Body of pancreas (tissue), 4 donors: ENCODE results near the gene GLIS1. TPM values are rescaled to one million over a fixed set of nuclear protein-coding genes. Genes with fewer than 3 reads are reported as not detected.

Experiments
- ATAC-seq: fragments of 150-250 bp; one replicate; pipeline ENCODE4 v1.9.1; 2016
- DNase-seq, 4 donors: peaks; one replicate each; pipeline ENCODE4 v3.0.0-alpha.2; 2019
- H3K27ac ChIP-seq, 4 donors: fragments of 200-600 bp; sonication (generic); 1 replicate in 3 of 4; 2 replicates in 1 of 4; pipeline versions ENCODE4 v1.5.1 to v1.6.1; 2016 to 2019; ENCODE audit warnings: mild to moderate bottlenecking in 1 of 4, mixed read lengths in 1 of 4, moderate library complexity in 1 of 4
- H3K27me3 ChIP-seq, 2 donors: fragments of 200-600 bp; sonication (generic); one replicate each; pipeline ENCODE4 v1.6.0; 2016; ENCODE audit warnings: mild to moderate bottlenecking in 1 of 2
- H3K36me3 ChIP-seq, 2 donors: fragments of 200-600 bp; sonication (generic); replicated peaks in 1 of 2; 2 replicates each; pipeline ENCODE4 v1.5.1; 2016; ENCODE audit warnings: low read depth in 2 of 2; ENCODE audit not compliant: insufficient read depth in 1 of 2
- H3K4me1 ChIP-seq: fragments of 200-600 bp; sonication (generic); one replicate; pipeline ENCODE4 v1.6.0; 2016
- H3K4me3 ChIP-seq, 2 donors: fragments of 200-600 bp; sonication (generic); 1 replicate in 1 of 2; 2 replicates in 1 of 2; pipeline ENCODE4 v1.5.1; 2016 to 2019
- H3K9me3 ChIP-seq, 3 donors: fragments of 200-600 bp; sonication (generic); 1 replicate in 2 of 3; 2 replicates in 1 of 3; pipeline ENCODE4 v1.5.1; 2016
- POLR2A ChIP-seq, 3 donors: fragments of 450-650 bp; IDR thresholded peaks; one replicate each; pipeline ENCODE4 v1.6.1; 2016; ENCODE audit warnings: antibody characterized with exemption in 3 of 3, mild to moderate bottlenecking in 2 of 3
- WGBS, 2 donors: methylation state at CpG; one replicate each; pipeline ENCODE4 v1.1.5; 2017; 5-methylcytosine and 5-hydroxymethylcytosine counted together
- intact Hi-C: fragments of 100-400 bp; cut with DNase I; formaldehyde crosslinking; loops from one replicate; pipeline ENCODE4 v1.15.1; 2023
- total RNA-seq, 2 donors: library from RNA; depleted of rRNA; stranded (reverse); fragments of >200 nt; gene quantifications; one replicate each; pipeline ENCODE4 v1.1.0, GENCODE V29; 2016
- TF ChIP-seq, protein P1 (sequence below), 7 experiments: fragments of 450-650 bp in 4 of 7; fragments of 200-600 bp in 3 of 7; sonication (generic) in 3 of 7; IDR thresholded peaks; one replicate each; pipeline ENCODE4 v1.5.1; 2016 to 2019; ENCODE audit warnings: antibody characterized with exemption in 7 of 7

GLIS1 gene
- total RNA-seq, 2 donors from 2014 or later, result 0.33 TPM; not detected in 1

DNA sequence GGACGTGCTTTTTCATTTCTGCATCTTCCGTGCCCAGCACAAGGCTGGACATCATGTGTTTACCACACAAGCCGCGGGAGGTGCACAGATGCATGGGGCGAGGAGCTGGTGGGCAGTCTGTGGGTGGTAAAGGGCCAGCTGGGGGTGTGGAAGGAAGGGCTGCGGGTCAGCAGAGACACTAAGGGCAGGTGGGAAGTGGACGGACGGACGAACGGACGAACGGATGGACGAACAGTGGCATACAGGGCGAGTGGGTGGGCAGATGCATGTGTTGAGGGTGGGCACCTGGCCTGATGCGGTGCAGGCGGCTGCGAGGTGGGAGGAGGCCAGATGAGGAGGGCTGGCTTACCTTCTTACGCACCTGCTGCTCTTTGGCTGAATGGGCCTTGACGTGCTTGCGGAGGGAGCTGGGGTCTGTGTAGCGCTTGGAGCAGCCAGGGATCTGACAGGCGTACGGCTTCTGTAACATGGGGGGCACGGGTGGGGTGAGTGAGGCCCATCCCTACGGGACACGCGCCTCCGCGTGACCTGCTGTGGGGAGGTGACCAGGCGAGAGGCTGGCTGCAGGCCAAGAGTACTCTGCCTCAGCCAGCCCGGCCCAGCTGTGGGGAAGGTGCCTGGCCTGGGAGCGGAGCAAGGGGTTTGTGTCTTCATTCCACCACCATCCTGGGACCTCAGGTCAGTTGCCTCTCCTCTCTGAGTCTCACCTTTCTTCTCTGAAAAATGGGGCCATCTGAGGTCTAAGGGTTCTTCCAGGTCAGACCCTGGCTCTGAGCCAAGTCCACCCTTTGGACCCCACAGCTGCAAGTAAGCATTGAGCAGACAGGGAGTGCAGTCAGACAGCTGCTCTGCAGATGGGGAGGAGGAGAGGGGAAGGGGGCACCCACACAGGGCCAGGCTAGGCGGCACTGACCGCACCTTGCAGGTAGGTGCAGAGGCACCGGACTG, 214.3 kb downstream of the GLIS1 start:
- no peaks in the 10 kb centered on the region for H3K9me3 ChIP-seq
- H3K4me3 ChIP-seq, result no peak overlapping the region
- H3K27me3 ChIP-seq, result no peaks in the 10 kb centered on the region
- H3K36me3 ChIP-seq, result no peaks in the 10 kb centered on the region
- ATAC-seq (peak; percentile 17), DNase-seq (peak in 3 of 4 donors; percentile 17 to 48 (median 43))
- H3K27ac ChIP-seq, result no peak overlapping the region
- peaks cover 18% of the 10 kb centered on the region for H3K4me1 ChIP-seq
- 61 to 66% methylated on average over 27 to 35 of the region's 35 CpGs for WGBS, 2 donors
- TF ChIP-seq POLR2A (IDR thresholded peaks at IDR 0.05), result no peak
- TF ChIP-seq, protein P1, sequence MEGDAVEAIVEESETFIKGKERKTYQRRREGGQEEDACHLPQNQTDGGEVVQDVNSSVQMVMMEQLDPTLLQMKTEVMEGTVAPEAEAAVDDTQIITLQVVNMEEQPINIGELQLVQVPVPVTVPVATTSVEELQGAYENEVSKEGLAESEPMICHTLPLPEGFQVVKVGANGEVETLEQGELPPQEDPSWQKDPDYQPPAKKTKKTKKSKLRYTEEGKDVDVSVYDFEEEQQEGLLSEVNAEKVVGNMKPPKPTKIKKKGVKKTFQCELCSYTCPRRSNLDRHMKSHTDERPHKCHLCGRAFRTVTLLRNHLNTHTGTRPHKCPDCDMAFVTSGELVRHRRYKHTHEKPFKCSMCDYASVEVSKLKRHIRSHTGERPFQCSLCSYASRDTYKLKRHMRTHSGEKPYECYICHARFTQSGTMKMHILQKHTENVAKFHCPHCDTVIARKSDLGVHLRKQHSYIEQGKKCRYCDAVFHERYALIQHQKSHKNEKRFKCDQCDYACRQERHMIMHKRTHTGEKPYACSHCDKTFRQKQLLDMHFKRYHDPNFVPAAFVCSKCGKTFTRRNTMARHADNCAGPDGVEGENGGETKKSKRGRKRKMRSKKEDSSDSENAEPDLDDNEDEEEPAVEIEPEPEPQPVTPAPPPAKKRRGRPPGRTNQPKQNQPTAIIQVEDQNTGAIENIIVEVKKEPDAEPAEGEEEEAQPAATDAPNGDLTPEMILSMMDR (IDR thresholded peaks at IDR 0.05), result no peak
- intact Hi-C loops, result no loop called here

GRCh38 chr1:53521924-53522552, 216.9 kb downstream of the GLIS1 start:
- H3K4me1 ChIP-seq, result peaks cover 18% of the 10 kb centered on the region
- ATAC-seq, result no peak
- no peaks in the 10 kb centered on the region for H3K9me3 ChIP-seq
- H3K36me3 ChIP-seq, result no peaks in the 10 kb centered on the region
- TF ChIP-seq POLR2A (IDR thresholded peaks at IDR 0.05), result no peak
- TF ChIP-seq, protein P1 (IDR thresholded peaks at IDR 0.05), result no peak
- no peak overlapping the region for H3K27ac ChIP-seq
- H3K4me3 ChIP-seq, result no peak overlapping the region
- 58 to 73% methylated on average over 10 to 11 of the region's 11 CpGs for WGBS, 2 donors
- no peak for DNase-seq
- no peaks in the 10 kb centered on the region for H3K27me3 ChIP-seq
- intact Hi-C loops, result no loop called here

DNA sequence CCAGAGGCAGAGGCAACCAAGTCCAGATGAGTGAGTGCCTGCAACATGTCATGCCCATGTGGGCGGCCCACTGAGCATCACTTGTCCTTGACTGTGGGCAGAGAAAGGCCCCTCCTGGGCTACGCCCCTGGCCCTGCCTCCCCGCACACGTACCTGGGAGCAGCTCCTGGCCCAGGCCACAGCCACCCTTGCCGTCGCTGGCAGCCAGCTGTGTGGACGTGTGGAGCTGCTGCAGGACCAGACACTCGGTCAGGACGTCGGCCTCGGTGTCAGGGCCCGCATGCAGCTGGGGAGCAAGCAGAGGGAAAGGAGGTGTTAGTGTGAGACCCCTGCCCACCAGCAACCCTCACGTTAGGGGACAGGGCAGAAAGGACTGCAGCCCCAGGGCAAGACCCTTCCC, 218.5 kb downstream of the GLIS1 start:
- Histone ChIP-seq H3K27me3 (no peaks in the 10 kb centered on the region), H3K27ac (no peak overlapping the region), H3K9me3 (no peaks in the 10 kb centered on the region), H3K4me1 (peaks cover 5% of the 10 kb centered on the region), H3K4me3 (no peak overlapping the region), H3K36me3 (no peaks in the 10 kb centered on the region)
- ATAC-seq (no peak), DNase-seq (no peak)
- intact Hi-C loops, result no loop called here
- WGBS, 2 donors, result 63 to 83% methylated on average over 5 to 11 of the region's 13 CpGs
- TF ChIP-seq, protein P1 (IDR thresholded peaks at IDR 0.05), result no peak

DNA sequence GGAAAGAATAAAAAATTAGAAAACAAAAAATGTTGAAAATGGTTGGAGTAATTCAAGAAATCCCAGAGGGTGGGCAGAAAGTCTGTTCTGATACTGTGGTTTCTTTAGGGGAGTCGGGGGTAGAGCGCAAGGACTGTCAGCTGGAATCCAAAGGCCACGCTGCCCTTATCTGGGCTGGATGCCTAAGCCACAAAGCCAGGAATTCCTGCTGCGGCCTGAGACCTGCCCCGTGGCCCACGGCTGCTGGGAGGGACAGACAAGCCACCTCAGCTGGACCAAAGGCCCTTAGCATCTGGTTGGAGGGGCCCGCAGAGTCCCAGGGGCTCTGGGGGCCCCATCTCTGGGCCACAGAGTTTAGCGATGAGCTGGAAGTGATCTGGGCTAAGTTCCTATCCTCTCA, 219.5 kb downstream of the GLIS1 start:
- TF ChIP-seq POLR2A (IDR thresholded peaks at IDR 0.05), result no peak
- TF ChIP-seq, protein P1 (IDR thresholded peaks at IDR 0.05), result no peak
- H3K4me1 ChIP-seq, result no peaks in the 10 kb centered on the region
- H3K9me3 ChIP-seq, result no peaks in the 10 kb centered on the region
- DNase-seq (no peak), ATAC-seq (peak; percentile 27)
- no peak overlapping the region for H3K4me3 ChIP-seq
- intact Hi-C loops, result no loop called here
- no peak overlapping the region for H3K27ac ChIP-seq
- 70 to 72% methylated on average over 6 to 8 of the region's 8 CpGs for WGBS, 2 donors
- no peaks in the 10 kb centered on the region for H3K27me3 ChIP-seq
- no peaks in the 10 kb centered on the region for H3K36me3 ChIP-seq
